ENCODE measurements around the gene OARD1.

OARD1 gene

DNA sequence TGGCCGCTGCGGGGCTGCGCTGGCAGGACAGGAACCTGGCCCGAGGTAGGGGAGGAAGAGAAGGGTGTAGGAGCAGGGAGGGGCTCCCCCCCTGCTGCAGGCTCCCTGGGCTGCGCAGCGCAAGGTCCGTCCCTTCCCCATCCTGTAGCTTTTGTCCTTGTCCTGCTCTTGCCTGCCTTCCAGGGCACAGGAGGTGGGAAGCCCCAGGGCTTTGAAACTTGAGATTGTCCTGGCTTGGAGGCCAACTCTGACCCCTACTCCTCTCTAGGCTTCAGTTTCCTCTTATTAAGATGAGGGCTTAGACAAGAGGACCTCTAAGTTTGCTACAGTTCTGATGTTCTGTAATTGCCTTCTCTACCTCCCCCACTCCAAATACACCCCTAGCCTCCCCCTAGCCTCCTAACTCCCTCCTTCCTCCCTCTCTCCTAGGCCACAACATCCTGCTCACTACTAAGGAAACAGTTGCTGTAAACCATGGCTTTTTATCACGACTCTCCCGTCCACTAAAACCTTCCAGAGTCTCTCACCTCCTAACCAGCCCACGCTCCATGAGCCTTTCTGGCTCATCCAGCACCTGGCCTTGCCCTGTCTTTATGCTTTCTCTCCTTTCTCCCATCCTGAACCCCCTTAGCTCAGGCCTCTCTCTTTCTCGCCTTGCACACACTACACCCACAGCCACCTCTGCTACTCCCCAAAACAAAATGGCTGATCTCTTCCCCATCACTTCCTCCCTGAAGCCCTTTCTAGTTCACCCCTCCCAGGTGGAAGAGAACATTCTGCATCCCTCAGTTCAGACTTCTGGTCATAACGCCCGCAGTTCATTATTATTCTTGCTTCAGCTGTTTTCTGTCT, 43.4 kb downstream of the OARD1 start:
- peak overlapping the region; percentile 43 to 51 for H3K4me3 ChIP-seq (replicated peaks in 1 of 2; ENCODE audit: low read depth in 2 of 2, low read length in 2 of 2)
- DNase-seq (ENCODE audit: low read depth in 2 of 2) = no peak
- TF ChIP-seq CTCF (IDR thresholded peaks at IDR 0.05; ENCODE audit: low read depth, low read length) = no peak

GRCh38 chr6:41027799-41028560, 44.2 kb downstream of the OARD1 start:
- TF ChIP-seq CTCF (IDR thresholded peaks at IDR 0.05; ENCODE audit: low read depth, low read length) = peak; percentile 69

DNA sequence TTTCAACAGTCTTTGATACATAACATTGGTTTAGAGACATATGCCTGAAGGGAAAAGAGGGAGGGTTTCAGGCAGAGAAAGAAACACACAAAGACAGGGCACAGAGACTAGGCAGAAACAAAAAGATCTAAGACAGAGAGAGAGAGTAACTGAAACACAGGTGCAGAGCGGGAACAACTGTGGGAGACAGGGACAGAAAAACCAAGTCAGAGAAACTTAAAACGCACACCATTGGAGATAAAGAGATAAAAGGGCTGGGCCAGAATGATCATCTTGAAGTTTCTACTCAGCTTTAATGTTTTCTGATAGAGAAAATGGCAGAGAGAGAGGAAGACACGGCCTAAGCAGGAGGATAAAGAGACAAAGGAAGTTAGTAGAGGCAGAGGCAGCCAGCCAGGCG, 44.9 kb downstream of the OARD1 start:
- DNase-seq (ENCODE audit: low read depth in 2 of 2) = no peak
- peak overlapping the region; percentile 31 to 51 for H3K4me3 ChIP-seq (replicated peaks in 1 of 2; ENCODE audit: low read depth in 2 of 2, low read length in 2 of 2)
- TF ChIP-seq CTCF (IDR thresholded peaks at IDR 0.05; ENCODE audit: low read depth, low read length) = no peak

More at GRCh38 chr6:41027799-41028560, 44.2 kb downstream of the OARD1 start:
- DNase-seq (ENCODE audit: low read depth in 2 of 2) = peak; percentile 70 to 77
- H3K4me3 ChIP-seq (replicated peaks in 1 of 2; ENCODE audit: low read depth in 2 of 2, low read length in 2 of 2) = peak overlapping the region; percentile 43 to 51

DNA sequence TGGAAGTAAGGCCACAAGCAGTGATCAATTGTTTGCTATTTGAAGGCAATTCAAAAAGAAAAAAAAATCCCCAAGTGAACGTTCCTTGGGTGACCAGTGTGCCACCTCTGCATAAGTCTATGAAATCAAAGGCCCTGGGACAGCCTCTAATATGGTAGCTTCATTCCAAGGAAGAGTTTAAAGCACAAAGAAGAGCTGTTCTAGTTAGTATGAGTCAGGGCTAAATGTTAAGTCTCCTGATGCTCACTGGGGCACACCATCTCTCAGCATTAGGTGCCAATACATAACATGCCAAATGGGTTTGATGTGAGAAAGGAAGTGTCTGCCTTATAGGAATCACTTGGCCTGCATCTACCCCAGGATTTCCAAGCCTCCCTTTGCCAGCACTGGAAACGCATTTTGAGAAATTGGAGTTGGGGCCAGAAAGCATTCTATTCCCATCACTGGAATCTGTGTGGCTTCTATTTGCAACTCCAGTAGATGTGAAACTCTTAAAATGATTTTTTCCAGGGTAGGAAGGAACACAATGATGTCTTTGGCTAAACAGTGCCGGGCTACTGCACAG, 46.1 kb downstream of the OARD1 start:
- DNase-seq (ENCODE audit: low read depth in 2 of 2) = no peak
- no peak for TF ChIP-seq CTCF (IDR thresholded peaks at IDR 0.05; ENCODE audit: low read depth, low read length)
- no peak overlapping the region for H3K4me3 ChIP-seq (replicated peaks in 1 of 2; ENCODE audit: low read depth in 2 of 2, low read length in 2 of 2)

DNA sequence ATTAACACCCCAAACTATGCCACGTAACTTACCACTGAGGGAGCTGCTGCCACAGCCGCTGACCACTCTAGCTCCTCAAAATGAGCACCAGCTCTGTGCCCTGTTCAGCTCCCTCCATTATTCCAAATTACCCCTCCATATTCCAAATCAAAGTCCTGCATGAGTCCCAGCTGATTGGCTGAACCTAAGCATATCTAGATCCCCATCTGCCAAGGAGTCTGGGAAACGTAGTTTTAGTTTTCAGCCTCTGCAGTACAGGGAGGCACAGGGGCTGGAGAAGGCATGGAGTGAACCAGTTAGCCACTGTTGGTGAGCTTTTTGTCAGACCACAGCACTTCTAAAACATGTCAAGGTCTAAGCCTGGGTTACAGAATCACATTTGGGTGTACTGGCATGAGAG, 49.0 kb downstream of the OARD1 start:
- no peak overlapping the region for H3K4me3 ChIP-seq (replicated peaks in 1 of 2; ENCODE audit: low read depth in 2 of 2, low read length in 2 of 2)
- no peak for TF ChIP-seq CTCF (IDR thresholded peaks at IDR 0.05; ENCODE audit: low read depth, low read length)
- no peak for DNase-seq (ENCODE audit: low read depth in 2 of 2)

DNA sequence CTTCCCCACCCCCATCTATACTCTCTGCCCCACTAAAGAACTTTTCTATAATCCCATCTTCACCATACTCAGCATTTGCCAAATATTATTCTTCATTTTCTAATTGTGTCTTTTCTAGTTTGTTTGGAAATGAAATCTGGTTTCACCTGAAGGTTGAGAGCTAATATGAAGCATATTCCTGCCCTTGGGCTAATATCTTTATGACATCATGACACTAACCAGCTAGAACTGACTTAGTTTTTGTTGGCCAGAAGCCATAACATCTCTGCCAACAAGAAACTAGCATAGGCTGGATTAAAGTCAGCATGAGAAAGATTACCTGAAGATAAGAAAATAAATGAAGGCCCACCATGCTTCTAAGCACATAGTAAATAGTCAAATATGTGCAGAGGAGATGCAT, 49.9 kb downstream of the OARD1 start:
- TF ChIP-seq CTCF (IDR thresholded peaks at IDR 0.05; ENCODE audit: low read depth, low read length) = no peak
- H3K4me3 ChIP-seq (replicated peaks in 1 of 2; ENCODE audit: low read depth in 2 of 2, low read length in 2 of 2) = no peak overlapping the region
- DNase-seq (ENCODE audit: low read depth in 2 of 2) = peak; percentile 13 to 19

Data from cardiac fibroblast (primary cell).